Panc1 (cell line): ENCODE results near the gene DENND6B.

Experiments used
- TF ChIP-seq, protein P1 (sequence below): fragments of 450-650 bp; IDR thresholded peaks from 2 replicates; pipeline ENCODE4 v1.5.1; 2017; ENCODE audit warnings: mild to moderate bottlenecking
- TF ChIP-seq, protein P2 (sequence below), 2 experiments: IDR thresholded peaks; 2 replicates each; pipeline ENCODE4 v1.6.1; 2011 to 2012; ENCODE audit warnings: low read depth in 2 of 2, control low read depth in 1 of 2, low read length in 1 of 2, mild to moderate bottlenecking in 1 of 2, moderate library complexity in 1 of 2; ENCODE audit not compliant: insufficient read depth in 1 of 2

DNA sequence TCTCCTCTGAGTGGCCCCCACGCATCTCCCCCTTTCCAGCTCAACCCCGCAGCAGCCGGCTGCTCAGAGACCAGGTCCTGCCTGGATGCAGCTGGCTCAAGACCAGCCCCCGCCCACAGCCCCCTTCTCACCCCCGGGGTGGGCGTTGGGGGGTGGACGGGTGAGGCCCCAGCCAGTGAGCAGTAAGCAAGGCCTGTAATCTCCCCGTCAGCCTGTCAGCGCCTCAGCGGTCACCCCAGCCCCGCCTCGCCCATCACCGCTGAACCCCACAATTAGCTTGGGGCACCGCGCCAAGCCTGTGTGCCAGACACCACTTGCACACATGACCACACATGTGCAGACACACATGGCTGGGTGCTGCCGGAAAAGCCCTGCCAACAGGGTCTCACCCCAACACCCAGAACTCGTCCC, 25.2 kb downstream of the DENND6B start:
- TF ChIP-seq, protein P1, sequence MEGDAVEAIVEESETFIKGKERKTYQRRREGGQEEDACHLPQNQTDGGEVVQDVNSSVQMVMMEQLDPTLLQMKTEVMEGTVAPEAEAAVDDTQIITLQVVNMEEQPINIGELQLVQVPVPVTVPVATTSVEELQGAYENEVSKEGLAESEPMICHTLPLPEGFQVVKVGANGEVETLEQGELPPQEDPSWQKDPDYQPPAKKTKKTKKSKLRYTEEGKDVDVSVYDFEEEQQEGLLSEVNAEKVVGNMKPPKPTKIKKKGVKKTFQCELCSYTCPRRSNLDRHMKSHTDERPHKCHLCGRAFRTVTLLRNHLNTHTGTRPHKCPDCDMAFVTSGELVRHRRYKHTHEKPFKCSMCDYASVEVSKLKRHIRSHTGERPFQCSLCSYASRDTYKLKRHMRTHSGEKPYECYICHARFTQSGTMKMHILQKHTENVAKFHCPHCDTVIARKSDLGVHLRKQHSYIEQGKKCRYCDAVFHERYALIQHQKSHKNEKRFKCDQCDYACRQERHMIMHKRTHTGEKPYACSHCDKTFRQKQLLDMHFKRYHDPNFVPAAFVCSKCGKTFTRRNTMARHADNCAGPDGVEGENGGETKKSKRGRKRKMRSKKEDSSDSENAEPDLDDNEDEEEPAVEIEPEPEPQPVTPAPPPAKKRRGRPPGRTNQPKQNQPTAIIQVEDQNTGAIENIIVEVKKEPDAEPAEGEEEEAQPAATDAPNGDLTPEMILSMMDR = no peak
- TF ChIP-seq, protein P2, sequence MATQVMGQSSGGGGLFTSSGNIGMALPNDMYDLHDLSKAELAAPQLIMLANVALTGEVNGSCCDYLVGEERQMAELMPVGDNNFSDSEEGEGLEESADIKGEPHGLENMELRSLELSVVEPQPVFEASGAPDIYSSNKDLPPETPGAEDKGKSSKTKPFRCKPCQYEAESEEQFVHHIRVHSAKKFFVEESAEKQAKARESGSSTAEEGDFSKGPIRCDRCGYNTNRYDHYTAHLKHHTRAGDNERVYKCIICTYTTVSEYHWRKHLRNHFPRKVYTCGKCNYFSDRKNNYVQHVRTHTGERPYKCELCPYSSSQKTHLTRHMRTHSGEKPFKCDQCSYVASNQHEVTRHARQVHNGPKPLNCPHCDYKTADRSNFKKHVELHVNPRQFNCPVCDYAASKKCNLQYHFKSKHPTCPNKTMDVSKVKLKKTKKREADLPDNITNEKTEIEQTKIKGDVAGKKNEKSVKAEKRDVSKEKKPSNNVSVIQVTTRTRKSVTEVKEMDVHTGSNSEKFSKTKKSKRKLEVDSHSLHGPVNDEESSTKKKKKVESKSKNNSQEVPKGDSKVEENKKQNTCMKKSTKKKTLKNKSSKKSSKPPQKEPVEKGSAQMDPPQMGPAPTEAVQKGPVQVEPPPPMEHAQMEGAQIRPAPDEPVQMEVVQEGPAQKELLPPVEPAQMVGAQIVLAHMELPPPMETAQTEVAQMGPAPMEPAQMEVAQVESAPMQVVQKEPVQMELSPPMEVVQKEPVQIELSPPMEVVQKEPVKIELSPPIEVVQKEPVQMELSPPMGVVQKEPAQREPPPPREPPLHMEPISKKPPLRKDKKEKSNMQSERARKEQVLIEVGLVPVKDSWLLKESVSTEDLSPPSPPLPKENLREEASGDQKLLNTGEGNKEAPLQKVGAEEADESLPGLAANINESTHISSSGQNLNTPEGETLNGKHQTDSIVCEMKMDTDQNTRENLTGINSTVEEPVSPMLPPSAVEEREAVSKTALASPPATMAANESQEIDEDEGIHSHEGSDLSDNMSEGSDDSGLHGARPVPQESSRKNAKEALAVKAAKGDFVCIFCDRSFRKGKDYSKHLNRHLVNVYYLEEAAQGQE (IDR thresholded peaks at IDR 0.05; ENCODE audit: insufficient read depth in 1 of 2, low read depth in 2 of 2, low read length in 1 of 2) = no peak
